ENCODE measurements around the gene SLC7A14.

Gene SLC7A14

GRCh38 chr3:170523248-170523647, 62.6 kb downstream of the SLC7A14 start:
- Histone ChIP-seq H3K79me2 (ENCODE audit: insufficient read depth, low read length) (no peaks in the 10 kb centered on the region), H4K20me1 (ENCODE audit: insufficient read depth, low read length, poor library complexity, severe bottlenecking) (no peaks in the 10 kb centered on the region), H3K36me3 (ENCODE audit: insufficient read depth, low read length) (no peaks in the 10 kb centered on the region), H3F3A (ENCODE audit: low read depth) (peaks cover 5% of the 10 kb centered on the region; the same call in 1 of the 2 replicates), H3K4me3 (ENCODE audit: low read length, poor library complexity, severe bottlenecking) (no peak overlapping the region), H3K27me3 (ENCODE audit: insufficient read depth, low read length, poor library complexity, severe bottlenecking) (no peaks in the 10 kb centered on the region), H2AFZ (ENCODE audit: low read length) (no peak overlapping the region), H3K9me2 (replicated peaks; ENCODE audit: low read depth, low read length) (no peaks in the 10 kb centered on the region), H3K9ac (ENCODE audit: low read depth, low read length, poor library complexity, severe bottlenecking) (no peak overlapping the region), H3K4me2 (ENCODE audit: low read depth, low read length, poor library complexity, severe bottlenecking) (peak overlapping the region; percentile 1), H3K9me3 (ENCODE audit: insufficient read depth, low read depth, low read length) (no peaks in the 10 kb centered on the region), H3K4me1 (ENCODE audit: insufficient read depth, low read length, poor library complexity, severe bottlenecking) (peaks cover 38% of the 10 kb centered on the region)
- TF ChIP-seq, protein P1, sequence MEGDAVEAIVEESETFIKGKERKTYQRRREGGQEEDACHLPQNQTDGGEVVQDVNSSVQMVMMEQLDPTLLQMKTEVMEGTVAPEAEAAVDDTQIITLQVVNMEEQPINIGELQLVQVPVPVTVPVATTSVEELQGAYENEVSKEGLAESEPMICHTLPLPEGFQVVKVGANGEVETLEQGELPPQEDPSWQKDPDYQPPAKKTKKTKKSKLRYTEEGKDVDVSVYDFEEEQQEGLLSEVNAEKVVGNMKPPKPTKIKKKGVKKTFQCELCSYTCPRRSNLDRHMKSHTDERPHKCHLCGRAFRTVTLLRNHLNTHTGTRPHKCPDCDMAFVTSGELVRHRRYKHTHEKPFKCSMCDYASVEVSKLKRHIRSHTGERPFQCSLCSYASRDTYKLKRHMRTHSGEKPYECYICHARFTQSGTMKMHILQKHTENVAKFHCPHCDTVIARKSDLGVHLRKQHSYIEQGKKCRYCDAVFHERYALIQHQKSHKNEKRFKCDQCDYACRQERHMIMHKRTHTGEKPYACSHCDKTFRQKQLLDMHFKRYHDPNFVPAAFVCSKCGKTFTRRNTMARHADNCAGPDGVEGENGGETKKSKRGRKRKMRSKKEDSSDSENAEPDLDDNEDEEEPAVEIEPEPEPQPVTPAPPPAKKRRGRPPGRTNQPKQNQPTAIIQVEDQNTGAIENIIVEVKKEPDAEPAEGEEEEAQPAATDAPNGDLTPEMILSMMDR (conservative IDR thresholded peaks at IDR 0.05; ENCODE audit: low read length): no peak
- no peak for TF ChIP-seq EZH2phosphoT487 (IDR thresholded peaks at IDR 0.05; ENCODE audit: borderline replicate concordance)

DNA sequence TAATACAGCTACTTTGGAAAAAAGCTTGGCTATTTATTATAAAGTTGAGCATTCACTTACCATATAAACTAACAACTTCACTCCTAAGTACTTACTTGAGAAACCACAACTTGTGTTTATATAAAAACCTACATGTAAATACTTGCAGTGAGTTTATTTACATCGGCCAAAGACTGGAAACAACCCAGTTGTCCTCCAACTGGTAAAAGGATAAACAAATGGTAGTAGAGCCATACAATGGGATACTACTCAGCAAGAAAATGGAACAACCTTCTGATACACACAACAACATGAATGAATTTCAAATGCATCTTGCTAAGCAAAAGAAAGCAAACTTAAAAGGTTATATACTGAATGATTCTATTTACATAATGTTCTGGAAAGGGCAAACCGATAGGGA, 63.7 kb downstream of the SLC7A14 start:
- H3K4me1 ChIP-seq (ENCODE audit: insufficient read depth, low read length, poor library complexity, severe bottlenecking): peaks cover 43% of the 10 kb centered on the region
- no peak overlapping the region for H2AFZ ChIP-seq (ENCODE audit: low read length)
- no peaks in the 10 kb centered on the region for H3K9me3 ChIP-seq (ENCODE audit: insufficient read depth, low read depth, low read length)
- H3K4me2 ChIP-seq (ENCODE audit: low read depth, low read length, poor library complexity, severe bottlenecking): no peak overlapping the region
- H3K4me3 ChIP-seq (ENCODE audit: low read length, poor library complexity, severe bottlenecking): no peak overlapping the region
- TF ChIP-seq EZH2phosphoT487 (IDR thresholded peaks at IDR 0.05; ENCODE audit: borderline replicate concordance): no peak
- TF ChIP-seq, protein P1 (conservative IDR thresholded peaks at IDR 0.05; ENCODE audit: low read length): no peak
- no peaks in the 10 kb centered on the region for H3K79me2 ChIP-seq (ENCODE audit: insufficient read depth, low read length)
- H3K36me3 ChIP-seq (ENCODE audit: insufficient read depth, low read length): no peaks in the 10 kb centered on the region
- no peaks in the 10 kb centered on the region for H4K20me1 ChIP-seq (ENCODE audit: insufficient read depth, low read length, poor library complexity, severe bottlenecking)
- H3F3A ChIP-seq (ENCODE audit: low read depth): peaks cover 5% of the 10 kb centered on the region; the same call in 1 of the 2 replicates
- no peaks in the 10 kb centered on the region for H3K9me2 ChIP-seq (replicated peaks; ENCODE audit: low read depth, low read length)
- no peak overlapping the region for H3K9ac ChIP-seq (ENCODE audit: low read depth, low read length, poor library complexity, severe bottlenecking)
- no peaks in the 10 kb centered on the region for H3K27me3 ChIP-seq (ENCODE audit: insufficient read depth, low read length, poor library complexity, severe bottlenecking)

- H3K9me3 ChIP-seq (ENCODE audit: insufficient read depth, low read depth, low read length): no peaks in the 10 kb centered on the region
- H3K4me3 ChIP-seq (ENCODE audit: low read length, poor library complexity, severe bottlenecking): peak overlapping the region; percentile 30
- H4K20me1 ChIP-seq (ENCODE audit: insufficient read depth, low read length, poor library complexity, severe bottlenecking): no peaks in the 10 kb centered on the region
- peak overlapping the region; percentile 58; the same call in 1 of the 2 replicates for H2AFZ ChIP-seq (ENCODE audit: low read length)
- H3K36me3 ChIP-seq (ENCODE audit: insufficient read depth, low read length): no peaks in the 10 kb centered on the region
- TF ChIP-seq, protein P1 (conservative IDR thresholded peaks at IDR 0.05; ENCODE audit: low read length): no peak
- no peak for TF ChIP-seq EZH2phosphoT487 (IDR thresholded peaks at IDR 0.05; ENCODE audit: borderline replicate concordance)
- no peaks in the 10 kb centered on the region for H3K27me3 ChIP-seq (ENCODE audit: insufficient read depth, low read length, poor library complexity, severe bottlenecking)
- H3F3A ChIP-seq (ENCODE audit: low read depth): peaks cover 5% of the 10 kb centered on the region; the same call in 1 of the 2 replicates
- H3K79me2 ChIP-seq (ENCODE audit: insufficient read depth, low read length): no peaks in the 10 kb centered on the region
- no peaks in the 10 kb centered on the region for H3K9me2 ChIP-seq (replicated peaks; ENCODE audit: low read depth, low read length)
- H3K4me1 ChIP-seq (ENCODE audit: insufficient read depth, low read length, poor library complexity, severe bottlenecking): peaks cover 44% of the 10 kb centered on the region
- peak overlapping the region; percentile 47 for H3K4me2 ChIP-seq (ENCODE audit: low read depth, low read length, poor library complexity, severe bottlenecking)
- no peak overlapping the region for H3K9ac ChIP-seq (ENCODE audit: low read depth, low read length, poor library complexity, severe bottlenecking)
Observed at GRCh38 chr3:170520996-170521395, 64.9 kb downstream of the SLC7A14 start.
